SK-N-SH (cell line): ENCODE data around the gene CDK18. TPM values are rescaled to one million over a fixed set of nuclear protein-coding genes. Genes with fewer than 3 reads are reported as not detected.

Source experiments
- CTCF ChIA-PET: fragments of 300-600, 350-600 bp; formaldehyde crosslinking; extraction: SDS; loops from one replicate; lab custom pipeline; 2021; lab: Yijun Ruan, JAX
- POLR2A ChIA-PET: fragments of 350-600 bp; sonication (Branson Sonifier 250); formaldehyde crosslinking; extraction: SDS; loops from one replicate; lab custom pipeline; 2020; ENCODE audit warnings: antibody characterized with exemption, inconsistent platforms; lab: Yijun Ruan, JAX
- DNase-seq: peaks from one replicate; pipeline ENCODE4 v3.0.0; 2012
- H2AFZ ChIP-seq: fragments of 200-600 bp; sonication (generic); 2 replicates; pipeline ENCODE4 v1.8.1; 2016; ENCODE audit warnings: antibody characterized with exemption, mild to moderate bottlenecking, low read depth
- H3F3A ChIP-seq: fragments of 200-600 bp; sonication (generic); replicated peaks from 2 replicates; pipeline ENCODE3; 2016; ENCODE audit warnings: antibody characterized with exemption, mild to moderate bottlenecking; ENCODE audit not compliant: insufficient read depth
- H3K27ac ChIP-seq, 2 experiments: fragments of 200-500 bp in 1 of 2; fragments of 200-600 bp in 1 of 2; sonication (Bioruptor generic) in 1 of 2; sonication (generic), shearing (Covaris generic) in 1 of 2; 2 replicates each; pipeline versions ENCODE4 v1.5.1 to v1.6.1; 2014 to 2016; ENCODE audit warnings: low read depth in 2 of 2, inconsistent platforms in 1 of 2, low read length in 1 of 2, mild to moderate bottlenecking in 1 of 2, mixed read lengths in 1 of 2
- H3K27me3 ChIP-seq: fragments of 200-600 bp; sonication (generic), shearing (Covaris generic); 2 replicates; pipeline ENCODE4 v1.6.1; 2016; ENCODE audit warnings: mixed run types; ENCODE audit not compliant: insufficient read depth
- H3K36me3 ChIP-seq, 2 experiments: fragments of 200-500 bp in 1 of 2; fragments of 200-600 bp in 1 of 2; sonication (Bioruptor generic) in 1 of 2; sonication (generic) in 1 of 2; replicated peaks in 1 of 2; 2 replicates each; pipeline versions ENCODE3 to v1.5.1; 2014 to 2016; ENCODE audit warnings: low read length in 1 of 2, mild to moderate bottlenecking in 1 of 2; ENCODE audit not compliant: insufficient read depth in 2 of 2, control insufficient read depth in 1 of 2
- H3K4me1 ChIP-seq, 2 experiments: fragments of 200-500 bp in 1 of 2; fragments of 200-600 bp in 1 of 2; sonication (Bioruptor generic) in 1 of 2; sonication (generic), shearing (Covaris generic) in 1 of 2; 2 replicates each; pipeline versions ENCODE4 v1.5.1 to v1.6.1; 2014 to 2016; ENCODE audit warnings: low read depth in 1 of 2, low read length in 1 of 2, mixed run types in 1 of 2; ENCODE audit not compliant: insufficient read depth in 2 of 2, control insufficient read depth in 1 of 2
- H3K4me2 ChIP-seq: fragments of 200-600 bp; sonication (generic), shearing (Covaris generic); 2 replicates; pipeline ENCODE4 v1.6.1; 2017; ENCODE audit warnings: mixed run types
- H3K4me3 ChIP-seq, 2 experiments: fragments of 200-500 bp in 1 of 2; fragments of 200-600 bp in 1 of 2; sonication (Bioruptor generic) in 1 of 2; sonication (generic), shearing (Covaris generic) in 1 of 2; 2 replicates each; pipeline versions ENCODE4 v1.5.1 to v1.8.1; 2014 to 2016; ENCODE audit warnings: low read depth in 2 of 2, inconsistent platforms in 1 of 2, low read length in 1 of 2, mild to moderate bottlenecking in 1 of 2, mixed read lengths in 1 of 2, moderate library complexity in 1 of 2
- H3K79me2 ChIP-seq: fragments of 200-600 bp; sonication (generic); 2 replicates; pipeline ENCODE4 v1.8.1; 2017; ENCODE audit warnings: mild to moderate bottlenecking; ENCODE audit not compliant: insufficient read depth
- H3K9ac ChIP-seq: fragments of 200-600 bp; sonication (generic); 2 replicates; pipeline ENCODE4 v1.6.1; 2017; ENCODE audit warnings: mixed run types
- H3K9me2 ChIP-seq: fragments of 200-600 bp; sonication (generic); 2 replicates; pipeline ENCODE4 v1.6.1; 2017; ENCODE audit warnings: mixed run types
- H3K9me3 ChIP-seq: fragments of 200-600 bp; sonication (generic); 2 replicates; pipeline ENCODE4 v1.6.1; 2017; ENCODE audit warnings: mixed run types, mild to moderate bottlenecking, moderate library complexity
- H4K20me1 ChIP-seq: fragments of 200-600 bp; sonication (generic); 2 replicates; pipeline ENCODE4 v1.6.1; 2017; ENCODE audit warnings: mild to moderate bottlenecking, mixed run types; ENCODE audit not compliant: insufficient read depth
- EZH2phosphoT487 ChIP-seq: fragments of 200-600 bp; sonication (generic); IDR thresholded peaks from 2 replicates; pipeline ENCODE4 v1.6.1; 2017; ENCODE audit warnings: low read depth, mixed run types, mild to moderate bottlenecking, antibody characterized with exemption, moderate library complexity, borderline replicate concordance
- FOSL2 ChIP-seq: IDR thresholded peaks from 2 replicates; pipeline ENCODE4 v1.4.0; 2012; ENCODE audit warnings: low read depth, mild to moderate bottlenecking, moderate library complexity, borderline replicate concordance
- FOXJ3 ChIP-seq: sonication (generic); formaldehyde crosslinking; IDR thresholded peaks from 2 replicates; pipeline ENCODE4 v1.5.1; 2020; ENCODE audit warnings: mild to moderate bottlenecking, missing genetic modification reagents
- GABPA ChIP-seq: IDR thresholded peaks from 2 replicates; pipeline ENCODE4 v1.4.0; 2012; ENCODE audit warnings: low read depth, mild to moderate bottlenecking
- JUND ChIP-seq: IDR thresholded peaks from 2 replicates; pipeline ENCODE4 v1.4.0; 2012
- NRF1 ChIP-seq: IDR thresholded peaks from 2 replicates; pipeline ENCODE4 v1.6.1; 2012; ENCODE audit warnings: low read depth, mild to moderate bottlenecking, low read length
- POLR2AphosphoS5 ChIP-seq: IDR thresholded peaks from 2 replicates; pipeline ENCODE4 v1.6.1; 2012; ENCODE audit warnings: low read depth, low read length
- SMC3 ChIP-seq: IDR thresholded peaks from 2 replicates; pipeline ENCODE4 v1.6.1; 2012; ENCODE audit warnings: low read depth, low read length, improper control_type of control experiment
- TEAD4 ChIP-seq: IDR thresholded peaks from 2 replicates; pipeline ENCODE4 v1.4.0; 2012; ENCODE audit warnings: mild to moderate bottlenecking, borderline replicate concordance; ENCODE audit not compliant: insufficient read depth
- USF2 ChIP-seq: fragments of 150-350 bp; IDR thresholded peaks from 2 replicates; pipeline ENCODE4 v1.6.1; 2017; ENCODE audit warnings: antibody characterized with exemption, low read length, low read depth, borderline replicate concordance
- WGBS: methylation state at CpG from one replicate; pipeline ENCODE4 v1.1.6; 2017; ENCODE audit warnings: low lambda C conversion rate; 5-methylcytosine and 5-hydroxymethylcytosine counted together
- polyA plus RNA-seq, 3 experiments: library from polyadenylated mRNA; depleted of rRNA; stranded (reverse); fragments of >200 nt; gene quantifications; 2 replicates each; pipeline ENCODE4 v1.2.3, GENCODE V29; 2012
- TF ChIP-seq, protein P1 (sequence below): fragments of 150-350 bp; IDR thresholded peaks from 2 replicates; pipeline ENCODE4 v1.6.1; 2016; ENCODE audit warnings: mild to moderate bottlenecking, low read depth, low read length

CDK18 gene
- polyA plus RNA-seq, 1 of the 3 experiments (the other 2 are of a cell fraction) = 2.5 TPM

GRCh38 chr1:205497351-205497750, 7.1 kb upstream of the CDK18 start:
- TF ChIP-seq FOSL2 (no peak), USF2 (no peak)
- no peak overlapping the region for H3K4me2 ChIP-seq
- POLR2A ChIA-PET = no interaction called here
- no peak overlapping the region for H3K9ac ChIP-seq
- CTCF ChIA-PET = interaction anchor here (1.4 to 45.6 kb wide), 3 partner anchors 11 to 178 kb away, joined by 3 to 1333 read pairs (median 141); no protein-coding TSS in a partner anchor
- H3K9me3 ChIP-seq = no peaks in the 10 kb centered on the region
- no peak overlapping the region for H2AFZ ChIP-seq
- H3K9me2 ChIP-seq = no peaks in the 10 kb centered on the region
- H3K4me3 ChIP-seq = no peak overlapping the region
- H3K4me1 ChIP-seq = peaks cover 13 to 41% of the 10 kb centered on the region in 2 experiments
- DNase-seq = no peak
- H3F3A ChIP-seq = no peaks in the 10 kb centered on the region
- WGBS = 77% methylated on average over 7 of the region's 7 CpGs
- H3K36me3 ChIP-seq = no peaks in the 10 kb centered on the region
- no peaks in the 10 kb centered on the region for H3K79me2 ChIP-seq
- no peaks in the 10 kb centered on the region for H4K20me1 ChIP-seq
- H3K27ac ChIP-seq = no peak overlapping the region
- peaks cover 5% of the 10 kb centered on the region; the same call in 1 of the 2 replicates for H3K27me3 ChIP-seq

DNA sequence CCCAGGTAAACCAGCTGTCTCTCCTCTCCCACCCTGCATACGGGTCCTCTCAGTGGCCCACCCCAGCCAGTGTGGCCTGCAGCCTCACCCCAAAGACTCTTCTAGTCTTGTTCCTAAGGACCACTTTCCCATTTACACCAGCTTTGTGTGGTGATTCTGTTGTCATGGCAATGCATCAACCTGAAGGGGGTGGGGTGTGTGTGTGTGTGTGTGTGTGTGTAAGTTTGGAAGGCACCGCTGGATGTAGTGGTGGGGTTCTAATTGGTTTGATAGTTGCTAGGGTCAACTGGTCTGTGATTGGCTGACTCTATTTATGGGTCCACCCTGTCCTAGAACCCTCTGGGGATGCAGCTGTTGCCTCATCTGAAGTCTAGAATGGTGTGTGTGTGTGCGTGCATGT, 4.7 kb upstream of the CDK18 start:
- TF ChIP-seq FOXJ3 (CRISPR knock-in tag) (no peak), USF2 (no peak), SMC3 (no peak), POLR2AphosphoS5 (no peak), JUND (no peak), EZH2phosphoT487 (no peak), TEAD4 (no peak), GABPA (no peak), NRF1 (no peak)
- TF ChIP-seq, protein P1, sequence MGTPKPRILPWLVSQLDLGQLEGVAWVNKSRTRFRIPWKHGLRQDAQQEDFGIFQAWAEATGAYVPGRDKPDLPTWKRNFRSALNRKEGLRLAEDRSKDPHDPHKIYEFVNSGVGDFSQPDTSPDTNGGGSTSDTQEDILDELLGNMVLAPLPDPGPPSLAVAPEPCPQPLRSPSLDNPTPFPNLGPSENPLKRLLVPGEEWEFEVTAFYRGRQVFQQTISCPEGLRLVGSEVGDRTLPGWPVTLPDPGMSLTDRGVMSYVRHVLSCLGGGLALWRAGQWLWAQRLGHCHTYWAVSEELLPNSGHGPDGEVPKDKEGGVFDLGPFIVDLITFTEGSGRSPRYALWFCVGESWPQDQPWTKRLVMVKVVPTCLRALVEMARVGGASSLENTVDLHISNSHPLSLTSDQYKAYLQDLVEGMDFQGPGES = no peak
- POLR2A ChIA-PET = no interaction called here
- Histone ChIP-seq H3K4me3 (no peak overlapping the region), H2AFZ (no peak overlapping the region), H3K79me2 (no peaks in the 10 kb centered on the region), H3K9me3 (no peaks in the 10 kb centered on the region), H3K4me2 (no peak overlapping the region), H3F3A (no peaks in the 10 kb centered on the region), H3K27ac (no peak overlapping the region; a peak in 1 of 4 replicates), H3K9ac (no peak overlapping the region), H3K9me2 (no peaks in the 10 kb centered on the region), H3K4me1 (peaks cover 1 to 34% of the 10 kb centered on the region in 2 experiments; a peak in 3 of 4 replicates), H3K36me3 (no peaks in the 10 kb centered on the region), H4K20me1 (no peaks in the 10 kb centered on the region), H3K27me3 (peaks cover 5% of the 10 kb centered on the region; the same call in 1 of the 2 replicates)
- CTCF ChIA-PET = interaction anchor here (0.8 to 45.6 kb wide), 8 partner anchors 14 to 244 kb away, joined by 3 to 1333 read pairs (median 3); no protein-coding TSS in a partner anchor
- no peak for DNase-seq
- 64% methylated on average over 3 of the region's 3 CpGs for WGBS
